HEK293 (cell line): ENCODE measurements around the gene IGSF21.

Experiments
- CTCF ChIA-PET: fragments of 350-600 bp; formaldehyde crosslinking; extraction: SDS; loops from one replicate; lab custom pipeline; 2021; ENCODE audit warnings: antibody characterized with exemption; lab: Yijun Ruan, JAX
- POLR2A ChIA-PET: fragments of 300-600 bp; formaldehyde crosslinking; extraction: SDS; loops from one replicate; lab custom pipeline; 2020; ENCODE audit warnings: antibody characterized with exemption, inconsistent platforms; lab: Yijun Ruan, JAX
- H3K27ac ChIP-seq: fragments of 200-500 bp; sonication (Bioruptor generic); 2 replicates; pipeline ENCODE4 v1.5.1; 2014; ENCODE audit warnings: low read depth, low read length, control low read depth, inconsistent platforms; ENCODE audit errors: extremely low read depth
- H3K36me3 ChIP-seq, 2 experiments: fragments of 200-500 bp in 1 of 2; sonication (Bioruptor generic) in 1 of 2; 1 replicate in 1 of 2; 2 replicates in 1 of 2; pipeline ENCODE4 v1.5.1; 2014 to 2017; ENCODE audit warnings: inconsistent platforms in 2 of 2, low read length in 2 of 2; ENCODE audit not compliant: control insufficient read depth in 2 of 2, insufficient read depth in 1 of 2
- H3K4me1 ChIP-seq: fragments of 200-500 bp; sonication (Bioruptor generic); 2 replicates; pipeline ENCODE4 v1.5.1; 2014; ENCODE audit warnings: mild to moderate bottlenecking, low read length, inconsistent platforms; ENCODE audit not compliant: control insufficient read depth, insufficient read depth
- H3K4me3 ChIP-seq: 2 replicates; pipeline ENCODE4 v1.5.1; 2011; ENCODE audit warnings: low read depth, mild to moderate bottlenecking, control low read depth, low read length, moderate library complexity
- H3K9me3 ChIP-seq: fragments of 200-500 bp; sonication (Bioruptor generic); 2 replicates; pipeline ENCODE4 v1.5.1; 2014; ENCODE audit warnings: low read depth, low read length, inconsistent platforms; ENCODE audit not compliant: control insufficient read depth, insufficient read depth
- GFI1B ChIP-seq: fragments of 450-650 bp; formaldehyde crosslinking; IDR thresholded peaks from 2 replicates; pipeline ENCODE4 v1.5.1; 2016; ENCODE audit warnings: missing biosample characterization, missing genetic modification characterization
- KLF1 ChIP-seq: fragments of 450-650 bp; formaldehyde crosslinking; IDR thresholded peaks from 2 replicates; pipeline ENCODE4 v1.5.1; 2016; ENCODE audit warnings: missing biosample characterization, missing genetic modification characterization
- MEIS1 ChIP-seq: sonication (generic); formaldehyde crosslinking; IDR thresholded peaks from 2 replicates; pipeline ENCODE4 v1.8.1; 2022; ENCODE audit warnings: missing genetic modification reagents, mild to moderate bottlenecking, borderline replicate concordance
- MYNN ChIP-seq: fragments of 450-650 bp; formaldehyde crosslinking; IDR thresholded peaks from 2 replicates; pipeline ENCODE4 v1.5.1; 2016; ENCODE audit warnings: missing biosample characterization, missing genetic modification characterization, borderline replicate concordance
- SALL2 ChIP-seq: fragments of 450-650 bp; formaldehyde crosslinking; IDR thresholded peaks from 2 replicates; pipeline ENCODE4 v1.5.0; 2017; ENCODE audit warnings: missing biosample characterization, mild to moderate bottlenecking, missing genetic modification characterization, borderline replicate concordance
- ZNF132 ChIP-seq: fragments of 450-650 bp; formaldehyde crosslinking; IDR thresholded peaks from 2 replicates; pipeline ENCODE4 v1.5.1; 2017; ENCODE audit warnings: missing biosample characterization, missing genetic modification characterization, borderline replicate concordance
- ZNF280C ChIP-seq: fragments of 450-650 bp; formaldehyde crosslinking; IDR thresholded peaks from 2 replicates; pipeline ENCODE4 v1.5.1; 2016; ENCODE audit warnings: missing biosample characterization, missing genetic modification characterization
- ZNF350 ChIP-seq: fragments of 450-650 bp; formaldehyde crosslinking; IDR thresholded peaks from 2 replicates; pipeline ENCODE4 v1.5.0; 2017; ENCODE audit warnings: missing biosample characterization, mild to moderate bottlenecking, missing genetic modification characterization
- ZNF514 ChIP-seq: fragments of 450-650 bp; formaldehyde crosslinking; IDR thresholded peaks from 2 replicates; pipeline ENCODE4 v1.5.1; 2016; ENCODE audit warnings: missing biosample characterization, missing genetic modification characterization
- ZNF610 ChIP-seq: fragments of 450-650 bp; formaldehyde crosslinking; IDR thresholded peaks from 2 replicates; pipeline ENCODE4 v1.5.1; 2016; ENCODE audit warnings: missing biosample characterization, missing genetic modification characterization, borderline replicate concordance
- ZNF660 ChIP-seq: fragments of 450-650 bp; IDR thresholded peaks from 2 replicates; pipeline ENCODE4 v1.5.1; 2018; ENCODE audit warnings: missing biosample characterization, mild to moderate bottlenecking, missing genetic modification characterization
- ZNF704 ChIP-seq: fragments of 450-650 bp; formaldehyde crosslinking; IDR thresholded peaks from 2 replicates; pipeline ENCODE4 v1.5.1; 2016; ENCODE audit warnings: missing biosample characterization, missing genetic modification characterization
- TF ChIP-seq, protein P1 (sequence below): fragments of 450-650 bp; formaldehyde crosslinking; IDR thresholded peaks from 2 replicates; pipeline ENCODE4 v1.5.1; 2016; ENCODE audit warnings: missing biosample characterization, missing genetic modification characterization, borderline replicate concordance
- TF ChIP-seq, protein P2 (sequence below): fragments of 450-650 bp; formaldehyde crosslinking; IDR thresholded peaks from 2 replicates; pipeline ENCODE4 v1.5.1; 2017; ENCODE audit warnings: missing biosample characterization, missing genetic modification characterization
- TF ChIP-seq, protein P3 (sequence below): fragments of 450-650 bp; formaldehyde crosslinking; IDR thresholded peaks from 2 replicates; pipeline ENCODE4 v1.5.1; 2017; ENCODE audit warnings: missing biosample characterization, missing genetic modification characterization
- TF ChIP-seq, protein P4 (sequence below): fragments of 450-650 bp; formaldehyde crosslinking; IDR thresholded peaks from 2 replicates; pipeline ENCODE4 v1.5.1; 2016; ENCODE audit warnings: missing biosample characterization, missing genetic modification characterization
- TF ChIP-seq, protein P5 (sequence below): fragments of 450-650 bp; formaldehyde crosslinking; IDR thresholded peaks from 2 replicates; pipeline ENCODE4 v1.5.1; 2016; ENCODE audit warnings: missing biosample characterization, missing genetic modification characterization, low read depth

Gene IGSF21

DNA sequence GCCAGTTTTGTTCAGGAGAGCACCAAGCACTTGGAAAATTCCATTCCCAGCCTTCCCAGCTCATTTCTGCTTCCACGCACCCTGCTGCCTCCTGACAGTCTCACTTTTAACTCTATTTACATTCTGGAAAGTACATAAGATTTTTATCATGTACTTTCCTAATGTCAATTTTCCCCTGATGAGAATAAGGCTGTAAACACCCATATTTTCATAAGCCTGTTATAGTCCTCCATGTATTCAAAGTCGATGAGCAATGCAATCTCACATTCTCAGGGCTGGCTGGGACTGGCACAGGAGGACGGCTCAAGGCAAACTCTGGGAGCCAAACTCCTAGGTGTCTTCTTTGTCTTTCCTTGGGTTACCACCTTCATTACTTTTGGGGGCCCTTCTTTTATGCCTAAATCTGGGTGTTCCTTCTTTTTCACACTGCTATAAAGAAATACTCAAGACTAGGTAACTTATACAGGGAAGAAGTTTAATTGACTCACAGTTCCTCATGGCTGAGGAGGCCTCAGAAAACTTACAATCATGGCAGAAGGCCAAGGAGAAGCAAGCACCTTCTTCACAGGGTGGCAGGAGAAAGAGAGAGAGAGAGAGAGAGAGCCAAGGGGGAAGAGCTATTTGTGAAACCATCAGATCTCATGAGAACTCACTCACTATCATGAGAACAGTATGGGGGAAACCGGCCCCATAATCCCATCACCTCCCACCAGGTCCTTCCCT is 94.6 kb downstream of the IGSF21 start (continued):
- TF ChIP-seq, protein P1, sequence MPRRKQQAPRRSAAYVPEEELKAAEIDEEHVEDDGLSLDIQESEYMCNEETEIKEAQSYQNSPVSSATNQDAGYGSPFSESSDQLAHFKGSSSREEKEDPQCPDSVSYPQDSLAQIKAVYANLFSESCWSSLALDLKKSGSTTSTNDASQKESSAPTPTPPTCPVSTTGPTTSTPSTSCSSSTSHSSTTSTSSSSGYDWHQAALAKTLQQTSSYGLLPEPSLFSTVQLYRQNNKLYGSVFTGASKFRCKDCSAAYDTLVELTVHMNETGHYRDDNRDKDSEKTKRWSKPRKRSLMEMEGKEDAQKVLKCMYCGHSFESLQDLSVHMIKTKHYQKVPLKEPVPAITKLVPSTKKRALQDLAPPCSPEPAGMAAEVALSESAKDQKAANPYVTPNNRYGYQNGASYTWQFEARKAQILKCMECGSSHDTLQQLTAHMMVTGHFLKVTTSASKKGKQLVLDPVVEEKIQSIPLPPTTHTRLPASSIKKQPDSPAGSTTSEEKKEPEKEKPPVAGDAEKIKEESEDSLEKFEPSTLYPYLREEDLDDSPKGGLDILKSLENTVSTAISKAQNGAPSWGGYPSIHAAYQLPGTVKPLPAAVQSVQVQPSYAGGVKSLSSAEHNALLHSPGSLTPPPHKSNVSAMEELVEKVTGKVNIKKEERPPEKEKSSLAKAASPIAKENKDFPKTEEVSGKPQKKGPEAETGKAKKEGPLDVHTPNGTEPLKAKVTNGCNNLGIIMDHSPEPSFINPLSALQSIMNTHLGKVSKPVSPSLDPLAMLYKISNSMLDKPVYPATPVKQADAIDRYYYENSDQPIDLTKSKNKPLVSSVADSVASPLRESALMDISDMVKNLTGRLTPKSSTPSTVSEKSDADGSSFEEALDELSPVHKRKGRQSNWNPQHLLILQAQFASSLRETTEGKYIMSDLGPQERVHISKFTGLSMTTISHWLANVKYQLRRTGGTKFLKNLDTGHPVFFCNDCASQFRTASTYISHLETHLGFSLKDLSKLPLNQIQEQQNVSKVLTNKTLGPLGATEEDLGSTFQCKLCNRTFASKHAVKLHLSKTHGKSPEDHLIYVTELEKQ (tag by site-specific recombination) = no peak
- TF ChIP-seq ZNF704 (tag by site-specific recombination) (no peak), ZNF660 (tag by site-specific recombination) (no peak)
- TF ChIP-seq, all 188 proteins: peak for 0

GRCh38 chr1:18203645-18204044 is 96.0 kb downstream of the IGSF21 start:
- CTCF ChIA-PET = interaction anchor here (0.7 kb wide), 1 partner anchor 32 kb away, joined by 4 read pairs; no protein-coding TSS in a partner anchor
- H3K4me1 ChIP-seq = no peaks in the 10 kb centered on the region
- no peak overlapping the region for H3K4me3 ChIP-seq
- H3K36me3 ChIP-seq = no peaks in the 10 kb centered on the region
- no peak for TF ChIP-seq SALL2
- TF ChIP-seq MEIS1 (CRISPR knock-in tag) = no peak
- TF ChIP-seq ZNF610 (tag by site-specific recombination) = no peak
- TF ChIP-seq, protein P2, sequence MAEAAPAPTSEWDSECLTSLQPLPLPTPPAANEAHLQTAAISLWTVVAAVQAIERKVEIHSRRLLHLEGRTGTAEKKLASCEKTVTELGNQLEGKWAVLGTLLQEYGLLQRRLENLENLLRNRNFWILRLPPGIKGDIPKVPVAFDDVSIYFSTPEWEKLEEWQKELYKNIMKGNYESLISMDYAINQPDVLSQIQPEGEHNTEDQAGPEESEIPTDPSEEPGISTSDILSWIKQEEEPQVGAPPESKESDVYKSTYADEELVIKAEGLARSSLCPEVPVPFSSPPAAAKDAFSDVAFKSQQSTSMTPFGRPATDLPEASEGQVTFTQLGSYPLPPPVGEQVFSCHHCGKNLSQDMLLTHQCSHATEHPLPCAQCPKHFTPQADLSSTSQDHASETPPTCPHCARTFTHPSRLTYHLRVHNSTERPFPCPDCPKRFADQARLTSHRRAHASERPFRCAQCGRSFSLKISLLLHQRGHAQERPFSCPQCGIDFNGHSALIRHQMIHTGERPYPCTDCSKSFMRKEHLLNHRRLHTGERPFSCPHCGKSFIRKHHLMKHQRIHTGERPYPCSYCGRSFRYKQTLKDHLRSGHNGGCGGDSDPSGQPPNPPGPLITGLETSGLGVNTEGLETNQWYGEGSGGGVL (tag by site-specific recombination) = no peak
- TF ChIP-seq MYNN (tag by site-specific recombination) = no peak
- H3K9me3 ChIP-seq = no peaks in the 10 kb centered on the region
- H3K27ac ChIP-seq = no peak overlapping the region
- POLR2A ChIA-PET = no interaction called here

DNA sequence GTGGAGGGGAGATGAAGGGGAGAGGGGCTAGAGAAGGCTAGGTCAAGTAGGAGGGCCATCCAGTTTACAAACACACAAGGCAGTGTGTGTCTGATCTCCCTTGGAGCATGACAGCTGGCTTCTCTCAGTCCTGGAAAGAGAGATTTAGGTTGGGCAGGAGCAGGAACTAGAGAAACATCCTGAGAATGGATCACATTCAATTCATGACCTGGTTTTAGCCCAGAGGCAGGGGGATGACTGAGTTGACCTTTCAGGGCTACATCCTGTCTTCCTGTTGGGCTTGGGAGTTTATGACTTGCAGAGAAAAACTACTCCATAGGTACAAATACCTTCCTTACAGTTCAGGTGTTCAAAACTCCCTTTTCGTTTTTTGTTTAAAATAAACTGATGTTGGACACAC is 97.0 kb downstream of the IGSF21 start:
- H3K4me3 ChIP-seq = no peak overlapping the region
- CTCF ChIA-PET = no interaction called here
- POLR2A ChIA-PET = no interaction called here
- H3K4me1 ChIP-seq = no peaks in the 10 kb centered on the region
- no peaks in the 10 kb centered on the region for H3K9me3 ChIP-seq
- H3K36me3 ChIP-seq = no peaks in the 10 kb centered on the region
- no peak overlapping the region for H3K27ac ChIP-seq
- TF ChIP-seq, protein P3, sequence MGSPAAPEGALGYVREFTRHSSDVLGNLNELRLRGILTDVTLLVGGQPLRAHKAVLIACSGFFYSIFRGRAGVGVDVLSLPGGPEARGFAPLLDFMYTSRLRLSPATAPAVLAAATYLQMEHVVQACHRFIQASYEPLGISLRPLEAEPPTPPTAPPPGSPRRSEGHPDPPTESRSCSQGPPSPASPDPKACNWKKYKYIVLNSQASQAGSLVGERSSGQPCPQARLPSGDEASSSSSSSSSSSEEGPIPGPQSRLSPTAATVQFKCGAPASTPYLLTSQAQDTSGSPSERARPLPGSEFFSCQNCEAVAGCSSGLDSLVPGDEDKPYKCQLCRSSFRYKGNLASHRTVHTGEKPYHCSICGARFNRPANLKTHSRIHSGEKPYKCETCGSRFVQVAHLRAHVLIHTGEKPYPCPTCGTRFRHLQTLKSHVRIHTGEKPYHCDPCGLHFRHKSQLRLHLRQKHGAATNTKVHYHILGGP = no peak
- TF ChIP-seq, protein P4, sequence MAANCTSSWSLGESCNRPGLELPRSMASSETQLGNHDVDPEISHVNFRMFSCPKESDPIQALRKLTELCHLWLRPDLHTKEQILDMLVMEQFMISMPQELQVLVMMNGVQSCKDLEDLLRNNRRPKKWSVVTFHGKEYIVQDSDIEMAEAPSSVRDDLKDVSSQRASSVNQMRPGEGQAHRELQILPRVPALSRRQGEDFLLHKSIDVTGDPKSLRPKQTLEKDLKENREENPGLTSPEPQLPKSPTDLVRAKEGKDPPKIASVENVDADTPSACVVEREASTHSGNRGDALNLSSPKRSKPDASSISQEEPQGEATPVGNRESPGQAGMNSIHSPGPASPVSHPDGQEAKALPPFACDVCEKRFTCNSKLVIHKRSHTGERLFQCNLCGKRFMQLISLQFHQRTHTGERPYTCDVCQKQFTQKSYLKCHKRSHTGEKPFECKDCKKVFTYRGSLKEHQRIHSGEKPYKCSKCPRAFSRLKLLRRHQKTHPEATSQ (tag by site-specific recombination) = no peak
- no peak for TF ChIP-seq ZNF132 (tag by site-specific recombination)
- no peak for TF ChIP-seq ZNF350 (tag by site-specific recombination)
- TF ChIP-seq, protein P5, sequence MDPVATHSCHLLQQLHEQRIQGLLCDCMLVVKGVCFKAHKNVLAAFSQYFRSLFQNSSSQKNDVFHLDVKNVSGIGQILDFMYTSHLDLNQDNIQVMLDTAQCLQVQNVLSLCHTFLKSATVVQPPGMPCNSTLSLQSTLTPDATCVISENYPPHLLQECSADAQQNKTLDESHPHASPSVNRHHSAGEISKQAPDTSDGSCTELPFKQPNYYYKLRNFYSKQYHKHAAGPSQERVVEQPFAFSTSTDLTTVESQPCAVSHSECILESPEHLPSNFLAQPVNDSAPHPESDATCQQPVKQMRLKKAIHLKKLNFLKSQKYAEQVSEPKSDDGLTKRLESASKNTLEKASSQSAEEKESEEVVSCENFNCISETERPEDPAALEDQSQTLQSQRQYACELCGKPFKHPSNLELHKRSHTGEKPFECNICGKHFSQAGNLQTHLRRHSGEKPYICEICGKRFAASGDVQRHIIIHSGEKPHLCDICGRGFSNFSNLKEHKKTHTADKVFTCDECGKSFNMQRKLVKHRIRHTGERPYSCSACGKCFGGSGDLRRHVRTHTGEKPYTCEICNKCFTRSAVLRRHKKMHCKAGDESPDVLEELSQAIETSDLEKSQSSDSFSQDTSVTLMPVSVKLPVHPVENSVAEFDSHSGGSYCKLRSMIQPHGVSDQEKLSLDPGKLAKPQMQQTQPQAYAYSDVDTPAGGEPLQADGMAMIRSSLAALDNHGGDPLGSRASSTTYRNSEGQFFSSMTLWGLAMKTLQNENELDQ (tag by site-specific recombination) = no peak
- TF ChIP-seq GFI1B (tag by site-specific recombination) = no peak
- TF ChIP-seq ZNF280C (tag by site-specific recombination) = no peak
- no peak for TF ChIP-seq KLF1
- TF ChIP-seq ZNF514 = no peak
